Measurements from ENCODE around the gene CALR3.

DNA sequence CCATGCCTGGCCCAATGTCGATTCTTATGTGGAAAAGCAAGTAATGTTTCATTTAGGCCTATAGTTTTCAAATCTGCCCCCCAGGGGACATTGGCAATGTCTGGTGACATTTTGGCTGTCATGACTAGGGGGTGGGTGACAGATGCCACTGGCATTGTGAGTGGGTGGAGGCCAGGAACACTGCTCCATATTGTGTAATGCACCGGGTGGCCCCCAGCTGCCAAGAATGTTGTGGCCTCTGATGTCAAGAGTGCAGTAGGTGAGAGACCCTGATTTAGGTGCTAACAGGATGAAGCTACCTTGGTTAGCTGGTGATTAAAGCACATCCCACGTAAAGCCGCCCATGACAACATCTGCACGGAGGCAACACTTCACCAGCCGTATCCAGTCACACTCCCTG is 11.0 kb upstream of the CALR3 start:
- TF ChIP-seq, protein P1, sequence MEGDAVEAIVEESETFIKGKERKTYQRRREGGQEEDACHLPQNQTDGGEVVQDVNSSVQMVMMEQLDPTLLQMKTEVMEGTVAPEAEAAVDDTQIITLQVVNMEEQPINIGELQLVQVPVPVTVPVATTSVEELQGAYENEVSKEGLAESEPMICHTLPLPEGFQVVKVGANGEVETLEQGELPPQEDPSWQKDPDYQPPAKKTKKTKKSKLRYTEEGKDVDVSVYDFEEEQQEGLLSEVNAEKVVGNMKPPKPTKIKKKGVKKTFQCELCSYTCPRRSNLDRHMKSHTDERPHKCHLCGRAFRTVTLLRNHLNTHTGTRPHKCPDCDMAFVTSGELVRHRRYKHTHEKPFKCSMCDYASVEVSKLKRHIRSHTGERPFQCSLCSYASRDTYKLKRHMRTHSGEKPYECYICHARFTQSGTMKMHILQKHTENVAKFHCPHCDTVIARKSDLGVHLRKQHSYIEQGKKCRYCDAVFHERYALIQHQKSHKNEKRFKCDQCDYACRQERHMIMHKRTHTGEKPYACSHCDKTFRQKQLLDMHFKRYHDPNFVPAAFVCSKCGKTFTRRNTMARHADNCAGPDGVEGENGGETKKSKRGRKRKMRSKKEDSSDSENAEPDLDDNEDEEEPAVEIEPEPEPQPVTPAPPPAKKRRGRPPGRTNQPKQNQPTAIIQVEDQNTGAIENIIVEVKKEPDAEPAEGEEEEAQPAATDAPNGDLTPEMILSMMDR (IDR thresholded peaks at IDR 0.05 in 4 of 5, conservative IDR thresholded peaks at IDR 0.05 in 1 of 5), result no peak
- TF ChIP-seq POLR2A (IDR thresholded peaks at IDR 0.05), result no peak

All from gastrocnemius medialis (tissue), 4 donors.